AG09309 (cell line): ENCODE measurements around the gene NLGN4X.

ENCODE experiments used
- DNase-seq: peaks from one replicate; pipeline ENCODE4 v3.0.0-alpha.2; 2010; ENCODE audit warnings: low read depth
- H3K4me3 ChIP-seq: 2 replicates; pipeline ENCODE4 v1.5.1; 2011; ENCODE audit warnings: mild to moderate bottlenecking, low read depth, low read length, moderate library complexity; ENCODE audit not compliant: control insufficient read depth
- TF ChIP-seq, protein P1 (sequence below): IDR thresholded peaks from 2 replicates; pipeline ENCODE4 v1.5.1; 2011; ENCODE audit warnings: mild to moderate bottlenecking, low read depth, low read length, inconsistent platforms; ENCODE audit not compliant: insufficient read depth, control insufficient read depth; ENCODE audit errors: missing control alignments

Gene NLGN4X

GRCh38 chrX:5842601-5843000 is 386.1 kb downstream of the NLGN4X start:
- H3K4me3 ChIP-seq = no peak overlapping the region
- DNase-seq = no peak
- TF ChIP-seq, protein P1, sequence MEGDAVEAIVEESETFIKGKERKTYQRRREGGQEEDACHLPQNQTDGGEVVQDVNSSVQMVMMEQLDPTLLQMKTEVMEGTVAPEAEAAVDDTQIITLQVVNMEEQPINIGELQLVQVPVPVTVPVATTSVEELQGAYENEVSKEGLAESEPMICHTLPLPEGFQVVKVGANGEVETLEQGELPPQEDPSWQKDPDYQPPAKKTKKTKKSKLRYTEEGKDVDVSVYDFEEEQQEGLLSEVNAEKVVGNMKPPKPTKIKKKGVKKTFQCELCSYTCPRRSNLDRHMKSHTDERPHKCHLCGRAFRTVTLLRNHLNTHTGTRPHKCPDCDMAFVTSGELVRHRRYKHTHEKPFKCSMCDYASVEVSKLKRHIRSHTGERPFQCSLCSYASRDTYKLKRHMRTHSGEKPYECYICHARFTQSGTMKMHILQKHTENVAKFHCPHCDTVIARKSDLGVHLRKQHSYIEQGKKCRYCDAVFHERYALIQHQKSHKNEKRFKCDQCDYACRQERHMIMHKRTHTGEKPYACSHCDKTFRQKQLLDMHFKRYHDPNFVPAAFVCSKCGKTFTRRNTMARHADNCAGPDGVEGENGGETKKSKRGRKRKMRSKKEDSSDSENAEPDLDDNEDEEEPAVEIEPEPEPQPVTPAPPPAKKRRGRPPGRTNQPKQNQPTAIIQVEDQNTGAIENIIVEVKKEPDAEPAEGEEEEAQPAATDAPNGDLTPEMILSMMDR = no peak
